NCI-H345 treated with DMSO at 0.1 percent for 48 hours (cell line): Measurements from ENCODE around the gene CACNA1G.
A peak's percentile ranks its signal among the peaks of the same experiment; 100 is the strongest.

Experiments used
- DNase-seq: peaks from one replicate; lab custom pipeline; 2025; ENCODE audit not compliant: unreplicated experiment; lab: John Stamatoyannopoulos, UW

CACNA1G gene

GRCh38 chr17:50629902-50630301, 69.4 kb downstream of the CACNA1G start:
- DNase-seq: no peak

GRCh38 chr17:50630524-50631194, 70.1 kb downstream of the CACNA1G start:
- peak; percentile 28 for DNase-seq

- DNase-seq: no peak
Observed at GRCh38 chr17:50631195-50631907, 70.8 kb downstream of the CACNA1G start.

- no peak for DNase-seq
Observed at GRCh38 chr17:50631908-50632571, 71.5 kb downstream of the CACNA1G start.

GRCh38 chr17:50632637-50633036, 72.1 kb downstream of the CACNA1G start:
- no peak for DNase-seq

GRCh38 chr17:50633683-50634082, 73.2 kb downstream of the CACNA1G start:
- DNase-seq: no peak

GRCh38 chr17:50634224-50634914, 73.9 kb downstream of the CACNA1G start, which contains the start of gene ABCC3:
TSS of gene ABCC3 (plus strand) at chr17:50634881. CDS start at chr17:50634937, 56 bp downstream.
- no peak for DNase-seq

- DNase-seq: no peak
Observed at GRCh38 chr17:50634915-50635731, 74.6 kb downstream of the CACNA1G start.

GRCh38 chr17:50635732-50635981, 75.1 kb downstream of the CACNA1G start:
- no peak for DNase-seq

GRCh38 chr17:50635982-50636803, 75.7 kb downstream of the CACNA1G start:
- no peak for DNase-seq

- no peak for DNase-seq
Observed at GRCh38 chr17:50636804-50637195, 76.3 kb downstream of the CACNA1G start.

GRCh38 chr17:50637829-50638605, 77.5 kb downstream of the CACNA1G start:
- no peak for DNase-seq

- no peak for DNase-seq
Observed at GRCh38 chr17:50638606-50638965, 78.1 kb downstream of the CACNA1G start.

- DNase-seq: no peak
Observed at GRCh38 chr17:50638966-50639713, 78.6 kb downstream of the CACNA1G start.

- DNase-seq: no peak
Observed at GRCh38 chr17:50640686-50641351, 80.3 kb downstream of the CACNA1G start.

- DNase-seq: no peak
Observed at GRCh38 chr17:50641357-50641756, 80.8 kb downstream of the CACNA1G start.

- no peak for DNase-seq
Observed at GRCh38 chr17:50642071-50642721, 81.7 kb downstream of the CACNA1G start.
